ENCODE results near the gene CACNB2.

- TF ChIP-seq CTCF (IDR thresholded peaks at IDR 0.05) (no peak), SIN3A (IDR thresholded peaks at IDR 0.05; ENCODE audit: borderline replicate concordance, insufficient read depth, low read depth, low read length) (no peak), POLR2AphosphoS5 (IDR thresholded peaks at IDR 0.05; ENCODE audit: low read depth, low read length) (no peak), TCF7L2 (IDR thresholded peaks at IDR 0.05; ENCODE audit: low read depth, low read length) (no peak)
Observed at GRCh38 chr10:18137111-18137510, 3.1 kb upstream of the CACNB2 start.

Measured in Panc1 (cell line).